ENCODE results near the gene REL. TPM values are rescaled to one million over a fixed set of nuclear protein-coding genes. Genes with fewer than 3 reads are reported as not detected.
A peak's percentile ranks its signal among the peaks of the same experiment; 100 is the strongest.

The REL gene
- total and polyA plus RNA-seq, 4 donors, result 3.4 to 37.0 (median 18.9) TPM

GRCh38 chr2:60855989-60856669 is 25.2 kb upstream of the REL start:
- no peak for DNase-seq
- WGBS, 2 donors, result 70 to 81% methylated on average over 5 of the region's 5 CpGs
- Histone ChIP-seq H3K4me3 (no peak overlapping the region), H3K9me3 (ENCODE audit: control insufficient read depth in 4 of 4, insufficient read depth in 3 of 4, low read length in 3 of 4) (no peaks in the 10 kb centered on the region), H3K36me3 (ENCODE audit: control insufficient read depth in 4 of 4, insufficient read depth in 4 of 4, low read length in 4 of 4) (no peaks in the 10 kb centered on the region), H3K27ac (ENCODE audit: low read depth in 1 of 2, low read length in 1 of 2) (peak overlapping the region in 1 of 2 donors; percentile 68), H3K27me3 (ENCODE audit: control insufficient read depth in 3 of 3, insufficient read depth in 3 of 3, low read length in 2 of 3) (no peaks in the 10 kb centered on the region), H3K9ac (ENCODE audit: insufficient read depth in 1 of 2, low read length in 2 of 2) (no peak overlapping the region), H3K4me1 (ENCODE audit: control insufficient read depth in 5 of 5, insufficient read depth in 5 of 5, low read length in 5 of 5) (peaks cover 0 to 3% (median 0%) of the 10 kb centered on the region in 5 donors)
- TF ChIP-seq CTCF (IDR thresholded peaks at IDR 0.05; ENCODE audit: control extremely low read depth, extremely low read depth), result no peak
- peak; percentile 70 for ATAC-seq (ENCODE audit: insufficient read depth, low FRiP score)

DNA sequence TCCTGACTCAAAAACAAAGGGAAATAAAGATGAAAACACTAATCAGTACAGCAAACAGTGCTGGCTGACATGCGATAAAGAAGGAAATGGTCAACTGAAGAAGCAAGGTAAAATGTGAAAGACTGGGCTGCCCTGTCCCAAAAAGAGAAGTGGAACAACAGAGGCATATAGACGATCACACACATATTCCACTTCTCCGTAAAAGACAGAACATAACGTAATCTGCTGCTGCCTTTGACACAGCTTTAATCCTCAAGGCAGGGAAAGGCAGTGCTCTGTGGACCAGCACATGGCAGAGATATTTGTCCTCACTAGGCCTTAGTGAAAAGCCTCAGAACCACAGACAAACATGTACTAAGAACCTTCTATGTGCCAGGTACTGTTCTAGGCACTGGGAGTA is 24.3 kb upstream of the REL start:
- Histone ChIP-seq H3K27ac (ENCODE audit: low read depth in 1 of 2, low read length in 1 of 2) (peak overlapping the region in 1 of 2 donors; percentile 10), H3K9ac (ENCODE audit: insufficient read depth in 1 of 2, low read length in 2 of 2) (no peak overlapping the region), H3K36me3 (ENCODE audit: control insufficient read depth in 4 of 4, insufficient read depth in 4 of 4, low read length in 4 of 4) (no peaks in the 10 kb centered on the region), H3K9me3 (ENCODE audit: control insufficient read depth in 4 of 4, insufficient read depth in 3 of 4, low read length in 3 of 4) (no peaks in the 10 kb centered on the region), H3K4me1 (ENCODE audit: control insufficient read depth in 5 of 5, insufficient read depth in 5 of 5, low read length in 5 of 5) (peaks cover 0 to 6% (median 0%) of the 10 kb centered on the region in 5 donors), H3K27me3 (ENCODE audit: control insufficient read depth in 3 of 3, insufficient read depth in 3 of 3, low read length in 2 of 3) (no peaks in the 10 kb centered on the region), H3K4me3 (no peak overlapping the region)
- DNase-seq (no peak), ATAC-seq (ENCODE audit: insufficient read depth, low FRiP score) (no peak)
- 67 to 80% methylated on average over 4 of the region's 4 CpGs for WGBS, 2 donors
- no peak for TF ChIP-seq CTCF (IDR thresholded peaks at IDR 0.05; ENCODE audit: control extremely low read depth, extremely low read depth)

DNA sequence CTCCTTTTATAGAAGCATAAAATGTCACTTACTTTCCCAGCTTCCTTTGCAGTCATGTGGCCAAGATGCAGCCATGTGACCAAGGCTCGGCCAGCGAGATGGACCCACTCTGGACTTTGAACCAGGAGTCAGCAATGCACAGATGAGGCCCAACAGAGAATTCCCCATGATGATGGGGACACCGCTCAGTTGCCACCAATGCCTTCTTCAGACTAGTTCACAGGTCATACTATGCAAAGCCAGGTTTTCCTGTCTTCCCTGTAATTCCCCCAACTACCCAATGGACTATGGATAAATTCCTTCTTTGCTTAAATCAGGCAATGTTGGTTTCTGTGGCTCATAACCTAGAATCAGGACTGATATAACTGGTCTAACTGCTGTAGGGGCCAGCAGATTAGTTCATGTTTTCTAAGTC is 22.5 kb upstream of the REL start:
- no peak overlapping the region for H3K27ac ChIP-seq (ENCODE audit: low read depth in 1 of 2, low read length in 1 of 2)
- peaks cover 0 to 6% (median 0%) of the 10 kb centered on the region in 5 donors for H3K4me1 ChIP-seq (ENCODE audit: control insufficient read depth in 5 of 5, insufficient read depth in 5 of 5, low read length in 5 of 5)
- H3K27me3 ChIP-seq (ENCODE audit: control insufficient read depth in 3 of 3, insufficient read depth in 3 of 3, low read length in 2 of 3), result no peaks in the 10 kb centered on the region
- no peaks in the 10 kb centered on the region for H3K36me3 ChIP-seq (ENCODE audit: control insufficient read depth in 4 of 4, insufficient read depth in 4 of 4, low read length in 4 of 4)
- no peaks in the 10 kb centered on the region for H3K9me3 ChIP-seq (ENCODE audit: control insufficient read depth in 4 of 4, insufficient read depth in 3 of 4, low read length in 3 of 4)
- 97 to 99% methylated on average over 3 of the region's 3 CpGs for WGBS, 2 donors
- H3K9ac ChIP-seq (ENCODE audit: insufficient read depth in 1 of 2, low read length in 2 of 2), result no peak overlapping the region
- no peak overlapping the region for H3K4me3 ChIP-seq
- no peak for DNase-seq
- TF ChIP-seq CTCF (IDR thresholded peaks at IDR 0.05; ENCODE audit: control extremely low read depth, extremely low read depth), result no peak
- no peak for ATAC-seq (ENCODE audit: insufficient read depth, low FRiP score)
